Measurements from ENCODE around the gene RAB6A. TPM values are rescaled to one million over a fixed set of nuclear protein-coding genes. Genes with fewer than 3 reads are reported as not detected.
"Not testable (repeated sequence)": the region's sequence is repeated elsewhere in the genome, so short reads cannot be mapped to it uniquely, and the experiment has no call there.

Gene RAB6A
- total RNA-seq, 6 experiments from 2014 or later: 91.7 to 130 (median 109) TPM

DNA sequence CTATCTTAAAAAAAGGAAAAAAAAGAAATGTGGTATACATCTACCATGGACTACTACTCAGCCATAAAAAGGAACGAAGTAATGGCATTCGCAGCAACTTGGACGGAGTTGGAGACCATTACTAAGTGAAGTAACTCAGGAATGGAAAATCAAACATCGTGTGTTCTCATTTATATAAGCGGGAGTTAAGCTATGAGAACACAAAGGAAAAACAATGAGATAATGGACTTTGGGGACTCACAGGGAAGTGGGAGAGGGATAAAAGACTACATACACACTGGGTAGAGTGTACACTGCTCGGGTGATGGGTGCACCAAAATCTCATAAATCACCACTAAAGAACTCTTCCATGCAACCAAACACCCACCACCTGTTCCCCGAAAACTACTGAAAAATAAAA, 11.8 kb downstream of the RAB6A start:
- no peaks in the 10 kb centered on the region; the same call in 1 of the 2 replicates for H3K27me3 Mint-ChIP-seq (ENCODE audit: insufficient read depth)
- no peak overlapping the region for H3K4me3 Mint-ChIP-seq
- H3K36me3 Mint-ChIP-seq (ENCODE audit: low read depth): no peaks in the 10 kb centered on the region
- no peak overlapping the region for H3K27ac Mint-ChIP-seq
- H3K9me3 Mint-ChIP-seq: no peaks in the 10 kb centered on the region
- peaks cover 22% of the 10 kb centered on the region for H3K4me1 Mint-ChIP-seq (ENCODE audit: low read depth)
- no peak for DNase-seq
- TF ChIP-seq CTCF (IDR thresholded peaks at IDR 0.05): no peak

DNA sequence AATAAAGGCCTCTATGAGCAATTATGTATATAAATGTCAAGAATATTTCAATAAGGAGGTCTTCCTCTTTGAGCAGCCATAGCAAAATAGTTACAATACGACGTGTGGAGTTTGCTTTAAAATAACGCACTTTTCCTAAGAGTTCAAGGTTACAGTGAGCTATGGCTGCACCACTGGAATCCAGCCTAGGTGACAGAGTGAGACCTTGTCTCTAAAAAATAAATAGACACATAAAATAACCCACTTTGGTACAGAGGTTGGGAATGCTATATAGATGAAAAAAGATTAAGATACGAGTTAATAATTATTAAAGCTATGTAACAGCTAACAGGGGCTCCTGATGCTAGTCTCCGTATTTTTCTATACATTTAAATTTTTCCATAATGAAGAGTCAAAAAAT, 12.6 kb downstream of the RAB6A start:
- DNase-seq: no peak
- no peak for TF ChIP-seq CTCF (IDR thresholded peaks at IDR 0.05)
- H3K36me3 Mint-ChIP-seq (ENCODE audit: low read depth): no peaks in the 10 kb centered on the region
- H3K9me3 Mint-ChIP-seq: no peaks in the 10 kb centered on the region
- H3K4me1 Mint-ChIP-seq (ENCODE audit: low read depth): peaks cover 16% of the 10 kb centered on the region
- H3K4me3 Mint-ChIP-seq: no peak overlapping the region
- no peak overlapping the region for H3K27ac Mint-ChIP-seq
- H3K27me3 Mint-ChIP-seq (ENCODE audit: insufficient read depth): no peaks in the 10 kb centered on the region; the same call in 1 of the 2 replicates

DNA sequence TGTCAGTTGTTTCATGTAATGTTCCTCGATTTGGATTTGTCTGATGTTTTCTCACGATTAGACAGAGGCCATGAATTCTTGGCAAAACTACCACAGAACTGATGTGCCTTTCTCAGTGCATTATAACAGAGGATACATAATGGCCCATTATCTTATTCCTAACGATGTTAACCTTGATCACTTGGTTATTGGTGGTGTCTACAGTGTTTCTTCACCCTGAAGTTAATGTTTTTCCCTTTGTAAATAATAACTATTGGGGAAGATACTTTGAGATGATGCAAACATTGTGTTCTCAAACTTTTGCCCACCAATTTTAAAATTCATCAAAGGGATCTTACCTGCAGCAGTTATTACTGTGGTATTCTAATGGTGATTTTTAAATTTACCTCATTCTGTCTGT, 13.1 kb downstream of the RAB6A start:
- Mint-ChIP-seq H3K27me3 (ENCODE audit: insufficient read depth) (no peaks in the 10 kb centered on the region; the same call in 1 of the 2 replicates), H3K9me3 (no peaks in the 10 kb centered on the region), H3K4me1 (ENCODE audit: low read depth) (peaks cover 16% of the 10 kb centered on the region), H3K27ac (no peak overlapping the region), H3K36me3 (ENCODE audit: low read depth) (no peaks in the 10 kb centered on the region), H3K4me3 (no peak overlapping the region)
- no peak for DNase-seq
- no peak for TF ChIP-seq CTCF (IDR thresholded peaks at IDR 0.05)

GRCh38 chr11:73746701-73747100, 14.2 kb downstream of the RAB6A start:
- Mint-ChIP-seq H3K36me3 (ENCODE audit: low read depth) (no peaks in the 10 kb centered on the region), H3K27ac (no peak overlapping the region), H3K4me1 (ENCODE audit: low read depth) (peaks cover 7% of the 10 kb centered on the region), H3K4me3 (no peak overlapping the region), H3K27me3 (ENCODE audit: insufficient read depth) (no peaks in the 10 kb centered on the region; the same call in 1 of the 2 replicates), H3K9me3 (no peaks in the 10 kb centered on the region)
- DNase-seq: no peak
- TF ChIP-seq CTCF (IDR thresholded peaks at IDR 0.05): no peak

DNA sequence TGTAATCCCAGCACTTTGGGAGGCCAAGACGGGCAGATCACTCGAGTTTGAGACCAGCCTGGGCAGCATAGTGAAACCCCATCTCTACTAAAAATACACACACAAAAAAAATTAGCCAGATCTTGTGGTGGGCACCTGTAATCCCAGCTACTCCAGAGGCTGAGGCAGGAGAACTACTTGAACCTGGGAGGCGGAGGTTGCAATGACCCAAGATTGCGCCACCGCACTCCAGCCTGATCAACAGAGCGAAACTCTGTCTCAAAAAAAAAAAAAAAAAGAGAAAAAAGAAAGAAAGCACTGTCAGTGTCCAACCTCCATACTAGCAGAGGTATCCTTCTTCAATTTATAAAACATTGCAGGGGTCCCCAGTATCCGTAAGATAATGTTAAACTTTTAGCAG, 17.8 kb downstream of the RAB6A start:
- H3K27me3 Mint-ChIP-seq (ENCODE audit: insufficient read depth): no peaks in the 10 kb centered on the region; the same call in 1 of the 2 replicates
- no peaks in the 10 kb centered on the region for H3K4me1 Mint-ChIP-seq (ENCODE audit: low read depth)
- DNase-seq: no peak
- no peak for TF ChIP-seq CTCF (IDR thresholded peaks at IDR 0.05)
- no peaks in the 10 kb centered on the region for H3K36me3 Mint-ChIP-seq (ENCODE audit: low read depth)
- no peak overlapping the region for H3K4me3 Mint-ChIP-seq
- H3K9me3 Mint-ChIP-seq: no peaks in the 10 kb centered on the region
- H3K27ac Mint-ChIP-seq: no peak overlapping the region

DNA sequence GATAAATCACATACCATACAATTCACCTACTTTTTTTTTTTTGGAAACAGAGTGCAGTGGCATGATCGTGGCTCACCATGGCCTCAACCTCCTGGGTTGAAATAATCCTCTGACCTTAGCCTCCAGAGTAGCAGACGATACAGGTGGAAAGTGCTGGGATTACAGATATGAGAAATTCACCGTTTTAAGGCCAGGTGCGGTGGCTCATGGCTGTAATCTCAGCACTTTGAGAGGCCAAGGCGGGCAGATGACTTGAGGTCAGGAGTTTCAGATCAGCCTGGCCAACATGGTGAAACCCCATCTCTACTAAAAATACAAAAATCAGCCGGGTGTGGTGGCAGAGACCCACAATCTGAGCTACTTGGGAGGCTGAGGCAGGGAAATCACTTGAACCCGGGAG, 24.9 kb downstream of the RAB6A start:
- H3K4me1 Mint-ChIP-seq (ENCODE audit: low read depth): peaks cover 30% of the 10 kb centered on the region
- not testable (repeated sequence) for DNase-seq; H3K27me3 Mint-ChIP-seq (ENCODE audit: insufficient read depth); H3K4me3 Mint-ChIP-seq; H3K9me3 Mint-ChIP-seq; H3K36me3 Mint-ChIP-seq (ENCODE audit: low read depth); H3K27ac Mint-ChIP-seq

Measured in HFFc6 (cell line).